H1 (cell line): ENCODE results near the gene UFD1. TPM values are rescaled to one million over a fixed set of nuclear protein-coding genes. Genes with fewer than 3 reads are reported as not detected.

ENCODE experiments used
- CTCF ChIA-PET: fragments of 300-600 bp; sonication (Branson Sonifier 250); formaldehyde crosslinking; loops from one replicate; lab custom pipeline; 2021; ENCODE audit not compliant: partially characterized antibody; lab: Charles Lee
- POLR2A ChIA-PET: fragments of 300-600 bp; sonication (Branson Sonifier 250); formaldehyde crosslinking; loops from one replicate; lab custom pipeline; 2021; ENCODE audit warnings: inconsistent platforms; ENCODE audit not compliant: partially characterized antibody; lab: Charles Lee
- DNase-seq, 2 experiments: peaks; one replicate each; pipeline versions ENCODE4 v3.0.0 to v3.0.0-alpha.2; 2010 to 2022; ENCODE audit warnings: low spot score in 2 of 2, low read depth in 1 of 2, mixed read lengths in 1 of 2
- FAIRE-seq: peaks from 2 replicates; lab custom pipeline; 2011; peaks lifted over from hg19 to GRCh38; lab: Jason Lieb, UNC
- H2AFZ ChIP-seq: 2 replicates; pipeline ENCODE4 v1.8.1; 2012; ENCODE audit warnings: low read length, inconsistent platforms
- H2AK5ac ChIP-seq: 2 replicates; pipeline ENCODE4 v1.6.1; 2013; ENCODE audit warnings: low read depth, low read length
- H2BK120ac ChIP-seq: replicated peaks from 2 replicates; pipeline ENCODE3; 2013; ENCODE audit warnings: low read depth, low read length, inconsistent platforms
- H2BK12ac ChIP-seq: 2 replicates; pipeline ENCODE4 v1.6.1; 2013; ENCODE audit warnings: low read depth, low read length
- H2BK15ac ChIP-seq: 2 replicates; pipeline ENCODE4 v1.6.1; 2013; ENCODE audit warnings: low read length
- H2BK20ac ChIP-seq: 2 replicates; pipeline ENCODE4 v1.6.1; 2013; ENCODE audit warnings: low read length
- H2BK5ac ChIP-seq: 2 replicates; pipeline ENCODE4 v1.6.1; 2013; ENCODE audit warnings: low read depth, low read length
- H3K14ac ChIP-seq: 2 replicates; pipeline ENCODE4 v1.6.1; 2013; ENCODE audit warnings: inconsistent platforms; ENCODE audit not compliant: insufficient read length
- H3K18ac ChIP-seq: 2 replicates; pipeline ENCODE4 v1.6.1; 2013; ENCODE audit warnings: low read length; ENCODE audit errors: extremely low read depth
- H3K23ac ChIP-seq: 2 replicates; pipeline ENCODE4 v1.6.1; 2013; ENCODE audit warnings: inconsistent platforms; ENCODE audit not compliant: insufficient read length
- H3K23me2 ChIP-seq: 2 replicates; pipeline ENCODE4 v1.6.1; 2013; ENCODE audit warnings: low read depth, low read length
- H3K27ac ChIP-seq: 2 replicates; pipeline ENCODE4 v1.6.1; 2011; ENCODE audit warnings: low read depth, low read length, inconsistent platforms
- H3K27me3 ChIP-seq, 4 experiments: replicated peaks in 1 of 4; 1 replicate in 1 of 4; 2 replicates in 3 of 4; pipeline versions ENCODE4 v1.6.1 to v1.8.1; 2011 to 2013; ENCODE audit warnings: low read length in 3 of 4, mild to moderate bottlenecking in 3 of 4, inconsistent platforms in 2 of 4, mixed read lengths in 2 of 4, moderate library complexity in 1 of 4; ENCODE audit not compliant: control insufficient read depth in 3 of 4, insufficient read depth in 3 of 4; ENCODE audit errors: extremely low read depth in 1 of 4
- H3K36me3 ChIP-seq, 4 experiments: 2 replicates each; pipeline versions ENCODE4 v1.6.1 to v1.8.1; 2011 to 2013; ENCODE audit warnings: mild to moderate bottlenecking in 4 of 4, low read length in 3 of 4, moderate library complexity in 2 of 4, control low read depth in 1 of 4, inconsistent platforms in 1 of 4; ENCODE audit not compliant: insufficient read depth in 4 of 4, control insufficient read depth in 2 of 4
- H3K4ac ChIP-seq: replicated peaks from 2 replicates; pipeline ENCODE3; 2013; ENCODE audit warnings: low read length, low read depth, mixed read lengths, inconsistent platforms; ENCODE audit not compliant: insufficient read length
- H3K4me1 ChIP-seq, 4 experiments: replicated peaks in 1 of 4; 1 replicate in 1 of 4; 2 replicates in 3 of 4; pipeline versions ENCODE4 v1.6.1 to v1.8.1; 2011 to 2013; ENCODE audit warnings: low read length in 3 of 4, inconsistent platforms in 2 of 4, mixed read lengths in 1 of 4; ENCODE audit not compliant: insufficient read depth in 4 of 4, control insufficient read depth in 3 of 4
- H3K4me2 ChIP-seq, 2 experiments: 2 replicates each; pipeline versions ENCODE4 v1.6.1 to v1.8.1; 2011 to 2013; ENCODE audit warnings: low read depth in 2 of 2, low read length in 2 of 2, control low read depth in 1 of 2, inconsistent platforms in 1 of 2, mild to moderate bottlenecking in 1 of 2; ENCODE audit not compliant: insufficient read depth in 1 of 2
- H3K4me3 ChIP-seq, 4 experiments: fragments of 200-600, 300-600 bp in 1 of 4; sonication (generic), shearing (Covaris generic), sonication (Bioruptor Twin) in 1 of 4; 2 replicates each; pipeline versions ENCODE4 v1.5.1 to v1.8.1; 2011 to 2016; ENCODE audit warnings: low read length in 4 of 4, low read depth in 3 of 4, control low read depth in 2 of 4, inconsistent platforms in 2 of 4, mild to moderate bottlenecking in 2 of 4, mixed read lengths in 1 of 4, moderate library complexity in 1 of 4; ENCODE audit not compliant: insufficient read depth in 2 of 4; ENCODE audit errors: extremely low read depth in 1 of 4
- H3K56ac ChIP-seq: replicated peaks from 2 replicates; pipeline ENCODE3; 2013; ENCODE audit warnings: low read depth, mild to moderate bottlenecking, mixed read lengths, low read length, inconsistent platforms; ENCODE audit not compliant: insufficient read length
- H3K79me1 ChIP-seq: 2 replicates; pipeline ENCODE4 v1.6.1; 2013; ENCODE audit warnings: low read depth, low read length, control low read depth
- H3K79me2 ChIP-seq, 2 experiments: 2 replicates each; pipeline versions ENCODE4 v1.6.1 to v1.8.1; 2012 to 2013; ENCODE audit warnings: low read length in 2 of 2, mild to moderate bottlenecking in 2 of 2, inconsistent platforms in 1 of 2; ENCODE audit not compliant: insufficient read depth in 2 of 2, control insufficient read depth in 1 of 2
- H3K9ac ChIP-seq, 4 experiments: replicated peaks in 1 of 4; 1 replicate in 1 of 4; 2 replicates in 3 of 4; pipeline versions ENCODE4 v1.6.1 to v1.8.1; 2011 to 2013; ENCODE audit warnings: low read depth in 3 of 4, low read length in 3 of 4, control low read depth in 2 of 4, mild to moderate bottlenecking in 2 of 4, moderate library complexity in 2 of 4, inconsistent platforms in 1 of 4; ENCODE audit errors: extremely low read depth in 1 of 4
- H3K9me3 ChIP-seq, 2 experiments: 2 replicates each; pipeline versions ENCODE4 v1.6.1 to v1.8.1; 2012 to 2013; ENCODE audit warnings: mild to moderate bottlenecking in 2 of 2, moderate library complexity in 2 of 2, control low read depth in 1 of 2, inconsistent platforms in 1 of 2, low read depth in 1 of 2, low read length in 1 of 2, mixed read lengths in 1 of 2; ENCODE audit not compliant: insufficient read depth in 2 of 2
- H4K20me1 ChIP-seq, 2 experiments: replicated peaks in 1 of 2; 2 replicates each; pipeline versions ENCODE3 to v1.8.1; 2011 to 2013; ENCODE audit warnings: inconsistent platforms in 2 of 2, low read length in 2 of 2, mild to moderate bottlenecking in 1 of 2; ENCODE audit not compliant: insufficient read depth in 2 of 2, control insufficient read depth in 1 of 2
- H4K5ac ChIP-seq: 2 replicates; pipeline ENCODE4 v1.6.1; 2013; ENCODE audit warnings: low read length, low read depth, mixed read lengths, inconsistent platforms; ENCODE audit not compliant: insufficient read length
- H4K8ac ChIP-seq: 2 replicates; pipeline ENCODE4 v1.8.0; 2013; ENCODE audit warnings: mild to moderate bottlenecking, moderate library complexity, low read length, inconsistent platforms; ENCODE audit not compliant: insufficient read depth; ENCODE audit errors: extremely low read depth
- H4K91ac ChIP-seq: replicated peaks from 2 replicates; pipeline ENCODE3; 2013; ENCODE audit warnings: low read length, mixed read lengths, inconsistent platforms; ENCODE audit not compliant: insufficient read length
- BACH1 ChIP-seq: IDR thresholded peaks from 2 replicates; pipeline ENCODE4 v1.6.1; 2012; ENCODE audit warnings: low read length, improper control_type of control experiment
- CTBP2 ChIP-seq: IDR thresholded peaks from 2 replicates; pipeline ENCODE4 v1.7.0; 2011; ENCODE audit warnings: borderline replicate concordance, mild to moderate bottlenecking, moderate library complexity, mixed read lengths, low read length; ENCODE audit not compliant: insufficient read depth, insufficient read length
- CTCF ChIP-seq, 3 experiments: IDR thresholded peaks; 1 replicate in 2 of 3; 2 replicates in 1 of 3; pipeline versions ENCODE4 v1.5.1 to v1.6.1; 2011; ENCODE audit warnings: low read length in 3 of 3, mild to moderate bottlenecking in 3 of 3, inconsistent platforms in 2 of 3, low read depth in 1 of 3, moderate library complexity in 1 of 3; ENCODE audit not compliant: insufficient read depth in 1 of 3; ENCODE audit errors: control extremely low read depth in 1 of 3
- FOSL1 ChIP-seq: IDR thresholded peaks from 2 replicates; pipeline ENCODE4 v1.6.1; 2011; ENCODE audit warnings: mild to moderate bottlenecking, low read depth, low read length, moderate library complexity; ENCODE audit not compliant: insufficient read depth
- NANOG ChIP-seq: IDR thresholded peaks from 2 replicates; pipeline ENCODE4 v1.6.1; 2011; ENCODE audit warnings: low read length, low read depth, mild to moderate bottlenecking, inconsistent platforms; ENCODE audit not compliant: insufficient read depth, poor library complexity, severe bottlenecking
- RBBP5 ChIP-seq: IDR thresholded peaks from 2 replicates; pipeline ENCODE4 v1.7.1; 2012; ENCODE audit warnings: low read depth, mild to moderate bottlenecking, inconsistent platforms, low read length, moderate library complexity, borderline replicate concordance
- RNF2 ChIP-seq: fragments of 200-900, 300-1000 bp; sonication (generic); IDR thresholded peaks from 2 replicates; pipeline ENCODE4 v1.7.1; 2016; ENCODE audit warnings: borderline replicate concordance, low read depth, mild to moderate bottlenecking, antibody characterized with exemption, low read length; ENCODE audit not compliant: poor library complexity, severe bottlenecking; ENCODE audit errors: missing control alignments
- SRF ChIP-seq: IDR thresholded peaks from 2 replicates; pipeline ENCODE4 v1.6.1; 2011; ENCODE audit warnings: mild to moderate bottlenecking, low read depth, low read length, moderate library complexity
- WGBS, 2 experiments: shearing (Covaris generic) in 1 of 2; methylation state at CpG; one replicate each; pipeline versions ENCODE4 v1.1.6 to v1.1.7; 2013 to 2015; ENCODE audit warnings: low lambda C conversion rate in 2 of 2, mixed read lengths in 2 of 2, inconsistent platforms in 1 of 2, low coverage in 1 of 2, missing lambda C conversion rate in 1 of 2; ENCODE audit not compliant: insufficient replicate concordance in 2 of 2, insufficient coverage in 1 of 2, insufficient read length in 1 of 2; ENCODE audit errors: extremely low coverage in 1 of 2, missing lambda C conversion rate in 1 of 2; 5-methylcytosine and 5-hydroxymethylcytosine counted together
- polyA plus RNA-seq, 7 experiments: library from polyadenylated mRNA; depleted of rRNA in 3 of 7; stranded (reverse) in 5 of 7; unstranded in 2 of 7; fragments of >200 nt in 5 of 7; fragments of 200-250 nt in 2 of 7; gene quantifications; 1 replicate in 5 of 7; 2 replicates in 1 of 7; 4 replicates in 1 of 7; pipeline versions ENCODE4 v1.2.1 to v1.2.3, GENCODE V29; 2011 to 2013; ENCODE audit warnings: missing spikeins in 2 of 7, mixed read lengths in 2 of 7
- total RNA-seq: library from RNA; stranded (reverse); fragmentation: NEBNext Ultra II Directional; extraction: Animal tissue kit (Norgen Biotek cat#: 25700); gene quantifications from 2 replicates; pipeline ENCODE4 v1.2.1, GENCODE V29; 2021

Gene UFD1
- total and polyA plus RNA-seq, 2 of the 8 experiments (the other 6 are each of a cell fraction or from before 2014, with no cell fraction given), result 74.6 to 116 TPM

- Histone ChIP-seq H3K9me3 (no peaks in the 10 kb centered on the region), H3K4ac (no peak overlapping the region), H3K4me2 (no peak overlapping the region), H2AFZ (no peak overlapping the region), H2BK5ac (no peak overlapping the region), H2AK5ac (no peak overlapping the region), H3K4me1 (peaks cover 0 to 20% (median 7%) of the 10 kb centered on the region in 4 experiments; a peak in 6 of 7 replicates), H3K9ac (no peak overlapping the region; a peak in 1 of 7 replicates), H2BK12ac (no peak overlapping the region), H2BK120ac (no peak overlapping the region), H4K5ac (no peak overlapping the region), H3K14ac (no peak overlapping the region), H3K27me3 (no peaks in the 10 kb centered on the region), H3K23ac (no peak overlapping the region), H3K4me3 (no peak overlapping the region), H3K79me2 (peaks cover 22 to 98% of the 10 kb centered on the region in 2 experiments), H4K20me1 (peaks cover 15 to 25% of the 10 kb centered on the region in 2 experiments), H2BK20ac (no peak overlapping the region), H4K8ac (no peak overlapping the region), H3K56ac (no peak overlapping the region), H2BK15ac (no peak overlapping the region), H3K23me2 (no peaks in the 10 kb centered on the region; the same call in 1 of the 2 replicates), H4K91ac (no peak overlapping the region), H3K36me3 (no peaks in the 10 kb centered on the region), H3K18ac (no peak overlapping the region), H3K79me1 (peaks cover 16% of the 10 kb centered on the region), H3K27ac (no peak overlapping the region)
- ChIA-PET CTCF (interaction anchor here (0.9 to 1.3 kb wide), 2 partner anchors 9 to 10 kb away, joined by 3 to 4 read pairs; no protein-coding TSS in a partner anchor), POLR2A (interaction anchor here (1.0 to 4.8 kb wide), 3 partner anchors 13 to 28 kb away, joined by 3 to 38 read pairs (median 4); partner anchors contain the start of genes C22orf39, HIRA and MRPL40)
- FAIRE-seq (no peak), DNase-seq (no peak)
- WGBS, 2 experiments, result 84% methylated on average over 5 of the region's 5 CpGs; no CpG with 5 or more reads in 1 of the 2 experiments
- TF ChIP-seq SRF (no peak), FOSL1 (no peak), CTBP2 (no peak), CTCF (IDR thresholded peaks at IDR 0.05; ENCODE audit: control extremely low read depth in 1 of 3, insufficient read depth in 1 of 3, low read depth in 1 of 3, low read length in 3 of 3) (no peak), RNF2 (no peak), NANOG (no peak), RBBP5 (no peak), BACH1 (no peak)
These were observed 59.4 kb downstream of the UFD1 start for GRCh38 chr22:19419464-19420178.
